ENCODE measurements around the gene SLA2.
"Not testable (repeated sequence)": the region's sequence is repeated elsewhere in the genome, so short reads cannot be mapped to it uniquely, and the experiment has no call there.

The SLA2 gene

GRCh38 chr20:36645353-36645752 lies 643 bp downstream of the SLA2 start:
- no peak for DNase-seq (ENCODE audit: low spot score)

- peak; percentile 25 for DNase-seq (ENCODE audit: low spot score)
Observed at GRCh38 chr20:36644706-36645095, 1.3 kb downstream of the SLA2 start.

- DNase-seq (ENCODE audit: low spot score), result no peak
Observed at GRCh38 chr20:36644032-36644705, 1.8 kb downstream of the SLA2 start.

GRCh38 chr20:36642136-36642535 lies 3.9 kb downstream of the SLA2 start:
- no peak for DNase-seq (ENCODE audit: low spot score)

- DNase-seq (ENCODE audit: low spot score), result no peak
Observed at GRCh38 chr20:36641506-36641843, 4.5 kb downstream of the SLA2 start.

GRCh38 chr20:36638876-36639400 lies 7.1 kb downstream of the SLA2 start:
- DNase-seq (ENCODE audit: low spot score), result not testable (repeated sequence)

- no peak for DNase-seq (ENCODE audit: low spot score)
Observed at GRCh38 chr20:36634342-36634741, 11.7 kb downstream of the SLA2 start.

- no peak for DNase-seq (ENCODE audit: low spot score)
Observed at GRCh38 chr20:36633285-36633772, 12.7 kb downstream of the SLA2 start.

- no peak for DNase-seq (ENCODE audit: low spot score)
Observed at GRCh38 chr20:36632487-36633284, 13.3 kb downstream of the SLA2 start.

- no peak for DNase-seq (ENCODE audit: low spot score)
Observed at GRCh38 chr20:36632147-36632486, 13.9 kb downstream of the SLA2 start.

GRCh38 chr20:36631646-36632045 lies 14.3 kb downstream of the SLA2 start:
- DNase-seq (ENCODE audit: low spot score), result no peak

GRCh38 chr20:36629719-36630681 lies 16.0 kb downstream of the SLA2 start:
- no peak for DNase-seq (ENCODE audit: low spot score)

- DNase-seq (ENCODE audit: low spot score), result no peak
Observed at GRCh38 chr20:36628076-36628475, 17.9 kb downstream of the SLA2 start.

- no peak for DNase-seq (ENCODE audit: low spot score)
Observed at GRCh38 chr20:36624944-36625324, 21.1 kb downstream of the SLA2 start.

- DNase-seq (ENCODE audit: low spot score), result no peak
Observed at GRCh38 chr20:36624068-36624943, 21.7 kb downstream of the SLA2 start.

GRCh38 chr20:36623444-36623843 lies 22.6 kb downstream of the SLA2 start:
- no peak for DNase-seq (ENCODE audit: low spot score)

- DNase-seq (ENCODE audit: low spot score), result no peak
Observed at GRCh38 chr20:36620917-36621316, 25.1 kb downstream of the SLA2 start.

- no peak for DNase-seq (ENCODE audit: low spot score)
Observed at GRCh38 chr20:36614781-36615557, 31.0 kb downstream of the SLA2 start.

- no peak for DNase-seq (ENCODE audit: low spot score)
Observed at GRCh38 chr20:36613974-36614373, 32.0 kb downstream of the SLA2 start.

- DNase-seq (ENCODE audit: low spot score), result no peak
Observed at GRCh38 chr20:36611625-36612024, 34.4 kb downstream of the SLA2 start.

GRCh38 chr20:36608388-36608728 lies 37.6 kb downstream of the SLA2 start:
- DNase-seq (ENCODE audit: low spot score), result not testable (repeated sequence)
